ENCODE results near the gene RLBP1. TPM values are rescaled to one million over a fixed set of nuclear protein-coding genes. Genes with fewer than 3 reads are reported as not detected.

The RLBP1 gene
- total and polyA plus RNA-seq, 9 of the 15 experiments (the other 6 are each of a cell fraction or from before 2014, with no cell fraction given) = 0.05 TPM; not detected in 8

DNA sequence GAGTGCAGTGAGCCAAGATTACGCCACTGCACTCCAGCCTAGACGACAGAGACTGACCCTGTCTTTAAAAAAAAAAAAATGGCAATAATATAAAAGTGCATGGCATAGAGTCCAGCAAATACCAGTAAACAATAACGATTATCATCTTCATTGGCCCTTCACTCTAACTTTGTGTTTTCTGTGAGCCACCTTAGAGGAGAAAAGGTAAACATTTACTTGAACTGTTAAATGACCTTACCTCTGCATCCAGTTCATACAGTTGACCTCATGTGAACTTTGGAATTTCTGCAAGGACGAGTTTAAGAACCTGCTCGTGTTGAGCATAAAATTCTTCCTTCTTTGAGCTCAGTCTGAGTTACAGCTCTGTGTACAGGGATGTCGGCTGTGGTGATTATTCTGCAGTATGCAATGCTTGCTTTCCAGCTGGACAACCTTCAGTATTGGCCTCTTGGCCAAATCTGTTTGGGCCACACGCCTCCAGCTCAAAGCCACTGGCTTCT is 56.6 kb downstream of the RLBP1 start:
- in situ Hi-C loops (cut with MboI) (no loop called here), intact Hi-C loops (cut with micrococcal nuclease) (no loop called here)
- DNase-seq (ENCODE audit: extremely low read depth in 1 of 4, low spot score in 3 of 4) (no peak), ATAC-seq (no peak), FAIRE-seq (no peak)
- H3K4me1 ChIP-seq (replicated peaks in 1 of 2; ENCODE audit: control insufficient read depth in 2 of 2, insufficient read depth in 2 of 2, low read length in 2 of 2) = peaks cover 0 to 14% of the 10 kb centered on the region in 2 experiments; a peak in 2 of 5 replicates
- no peak overlapping the region for H3K4me2 ChIP-seq (ENCODE audit: insufficient read depth, low read length)
- no peak overlapping the region for H3K9ac ChIP-seq (ENCODE audit: insufficient read depth in 1 of 2, low read depth in 2 of 2, low read length in 2 of 2)
- H3K79me2 ChIP-seq (ENCODE audit: control insufficient read depth, insufficient read depth, low read length) = no peaks in the 10 kb centered on the region
- BruUV-seq (replicated peaks) = no TSS peak
- peaks cover 68% of the 10 kb centered on the region; the same call in 2 of the 3 replicates for H3K36me3 ChIP-seq (ENCODE audit: control insufficient read depth, insufficient read depth, low read length)
- no peaks in the 10 kb centered on the region for H3K9me1 ChIP-seq (ENCODE audit: control insufficient read depth, insufficient read depth, low read length)
- H4K20me1 ChIP-seq (replicated peaks; ENCODE audit: control insufficient read depth, insufficient read depth, low read length) = no peaks in the 10 kb centered on the region
- no peaks in the 10 kb centered on the region for H3K9me3 ChIP-seq (replicated peaks; ENCODE audit: control insufficient read depth, insufficient read depth, low read depth, low read length)
- no peak overlapping the region for H2AFZ ChIP-seq (ENCODE audit: low read depth, low read length)
- CTCF ChIA-PET (ENCODE audit: low intra/inter-chr PET ratio) = no interaction called here
- no peak overlapping the region for H3K27ac ChIP-seq (ENCODE audit: extremely low read depth, low read depth, low read length)
- WGBS (ENCODE audit: insufficient coverage, low coverage, missing lambda C conversion rate) = 77% methylated on average over 7 of the region's 7 CpGs
- POLR2A ChIA-PET = interaction anchor here (0.6 to 1.6 kb wide), 5 partner anchors 18 to 262 kb away, joined by 3 to 4 read pairs (median 3); no protein-coding TSS in a partner anchor
- no peak overlapping the region for H3K4me3 ChIP-seq
- no peaks in the 10 kb centered on the region for H3K27me3 ChIP-seq (ENCODE audit: control insufficient read depth in 2 of 2, insufficient read depth in 2 of 2, low read length in 2 of 2)
- no peak for TF ChIP-seq POLR2AphosphoS2 (IDR thresholded peaks at IDR 0.05; ENCODE audit: low read length)
- TF ChIP-seq, protein P1, sequence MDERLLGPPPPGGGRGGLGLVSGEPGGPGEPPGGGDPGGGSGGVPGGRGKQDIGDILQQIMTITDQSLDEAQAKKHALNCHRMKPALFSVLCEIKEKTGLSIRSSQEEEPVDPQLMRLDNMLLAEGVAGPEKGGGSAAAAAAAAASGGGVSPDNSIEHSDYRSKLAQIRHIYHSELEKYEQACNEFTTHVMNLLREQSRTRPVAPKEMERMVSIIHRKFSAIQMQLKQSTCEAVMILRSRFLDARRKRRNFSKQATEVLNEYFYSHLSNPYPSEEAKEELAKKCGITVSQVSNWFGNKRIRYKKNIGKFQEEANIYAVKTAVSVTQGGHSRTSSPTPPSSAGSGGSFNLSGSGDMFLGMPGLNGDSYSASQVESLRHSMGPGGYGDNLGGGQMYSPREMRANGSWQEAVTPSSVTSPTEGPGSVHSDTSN (CRISPR knock-in tag; IDR thresholded peaks at IDR 0.05; ENCODE audit: low read depth) = no peak
- TF ChIP-seq, protein P1 (tag; conservative IDR thresholded peaks at IDR 0.05; ENCODE audit: low read depth) = no peak
- TF ChIP-seq CBX5 (IDR thresholded peaks at IDR 0.05; ENCODE audit: borderline replicate concordance, low read depth) = no peak
- TF ChIP-seq, protein P2, sequence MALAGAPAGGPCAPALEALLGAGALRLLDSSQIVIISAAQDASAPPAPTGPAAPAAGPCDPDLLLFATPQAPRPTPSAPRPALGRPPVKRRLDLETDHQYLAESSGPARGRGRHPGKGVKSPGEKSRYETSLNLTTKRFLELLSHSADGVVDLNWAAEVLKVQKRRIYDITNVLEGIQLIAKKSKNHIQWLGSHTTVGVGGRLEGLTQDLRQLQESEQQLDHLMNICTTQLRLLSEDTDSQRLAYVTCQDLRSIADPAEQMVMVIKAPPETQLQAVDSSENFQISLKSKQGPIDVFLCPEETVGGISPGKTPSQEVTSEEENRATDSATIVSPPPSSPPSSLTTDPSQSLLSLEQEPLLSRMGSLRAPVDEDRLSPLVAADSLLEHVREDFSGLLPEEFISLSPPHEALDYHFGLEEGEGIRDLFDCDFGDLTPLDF (CRISPR knock-in tag; IDR thresholded peaks at IDR 0.05) = no peak
- no peak for TF ChIP-seq SMAD2 (IDR thresholded peaks at IDR 0.05; ENCODE audit: low read depth, low read length)
- no peak for TF ChIP-seq ZC3H8 (IDR thresholded peaks at IDR 0.05)
- TF ChIP-seq ARID1B (IDR thresholded peaks at IDR 0.05) = no peak
- TF ChIP-seq ZNF449 (CRISPR knock-in tag; IDR thresholded peaks at IDR 0.05) = no peak
- no peak for TF ChIP-seq YY1 (IDR thresholded peaks at IDR 0.05; ENCODE audit: borderline replicate concordance in 1 of 3, control insufficient read depth in 1 of 3, extremely low read depth in 1 of 3, insufficient read depth in 3 of 3, insufficient read length in 1 of 3, insufficient replicate concordance in 2 of 3, low read depth in 1 of 3, low read length in 2 of 3)
- no peak for TF ChIP-seq CCAR2 (IDR thresholded peaks at IDR 0.05; ENCODE audit: low read depth, low read length)
- TF ChIP-seq HIVEP1 (CRISPR knock-in tag; IDR thresholded peaks at IDR 0.05) = no peak
- TF ChIP-seq MAFG (tag; conservative IDR thresholded peaks at IDR 0.05) = no peak
- no peak for TF ChIP-seq ZNF583 (CRISPR knock-in tag; IDR thresholded peaks at IDR 0.05)
- TF ChIP-seq, protein P3, sequence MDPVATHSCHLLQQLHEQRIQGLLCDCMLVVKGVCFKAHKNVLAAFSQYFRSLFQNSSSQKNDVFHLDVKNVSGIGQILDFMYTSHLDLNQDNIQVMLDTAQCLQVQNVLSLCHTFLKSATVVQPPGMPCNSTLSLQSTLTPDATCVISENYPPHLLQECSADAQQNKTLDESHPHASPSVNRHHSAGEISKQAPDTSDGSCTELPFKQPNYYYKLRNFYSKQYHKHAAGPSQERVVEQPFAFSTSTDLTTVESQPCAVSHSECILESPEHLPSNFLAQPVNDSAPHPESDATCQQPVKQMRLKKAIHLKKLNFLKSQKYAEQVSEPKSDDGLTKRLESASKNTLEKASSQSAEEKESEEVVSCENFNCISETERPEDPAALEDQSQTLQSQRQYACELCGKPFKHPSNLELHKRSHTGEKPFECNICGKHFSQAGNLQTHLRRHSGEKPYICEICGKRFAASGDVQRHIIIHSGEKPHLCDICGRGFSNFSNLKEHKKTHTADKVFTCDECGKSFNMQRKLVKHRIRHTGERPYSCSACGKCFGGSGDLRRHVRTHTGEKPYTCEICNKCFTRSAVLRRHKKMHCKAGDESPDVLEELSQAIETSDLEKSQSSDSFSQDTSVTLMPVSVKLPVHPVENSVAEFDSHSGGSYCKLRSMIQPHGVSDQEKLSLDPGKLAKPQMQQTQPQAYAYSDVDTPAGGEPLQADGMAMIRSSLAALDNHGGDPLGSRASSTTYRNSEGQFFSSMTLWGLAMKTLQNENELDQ (CRISPR knock-in tag; IDR thresholded peaks at IDR 0.05; ENCODE audit: borderline replicate concordance) = no peak

All from K562 (cell line).